ENCODE data around the gene PEAK1. TPM values are rescaled to one million over a fixed set of nuclear protein-coding genes. Genes with fewer than 3 reads are reported as not detected.
A peak's percentile ranks its signal among the peaks of the same experiment; 100 is the strongest.
"Not testable (repeated sequence)": the region's sequence is repeated elsewhere in the genome, so short reads cannot be mapped to it uniquely, and the experiment has no call there.

The PEAK1 gene
- total RNA-seq, 2 experiments from 2014 or later, result 9.2 to 11.0 TPM

- Histone ChIP-seq H3K4me1 (ENCODE audit: insufficient read depth, low read length) (peaks cover 6% of the 10 kb centered on the region), H3K9me3 (ENCODE audit: control insufficient read depth in 1 of 2, insufficient read depth in 1 of 2, low read length in 2 of 2) (no peaks in the 10 kb centered on the region), H3K36me3 (ENCODE audit: insufficient read depth, low read length) (no peaks in the 10 kb centered on the region), H3K27ac (ENCODE audit: low read depth in 1 of 2, low read length in 2 of 2) (no peak overlapping the region), H3K4me3 (ENCODE audit: low read length) (no peak overlapping the region), H3K27me3 (ENCODE audit: control insufficient read depth in 1 of 2, insufficient read depth in 2 of 2, low read length in 2 of 2) (no peaks in the 10 kb centered on the region)
- ChIA-PET CTCF (no interaction called here), POLR2A (interaction anchor here (0.6 to 2.2 kb wide), 4 partner anchors 8 to 206 kb away, joined by 3 to 13 read pairs (median 6); partner anchors contain the start of genes HMG20A and PEAK1)
- DNase-seq (no peak), ATAC-seq (ENCODE audit: poor library complexity) (no peak)
- TF ChIP-seq CTCF (IDR thresholded peaks at IDR 0.05), result no peak
- no peaks in the 10 kb centered on the region for H3K36me3 Mint-ChIP-seq (ENCODE audit: low read depth)
- no peak overlapping the region for H3K27ac Mint-ChIP-seq
- H3K9me3 Mint-ChIP-seq, result no peaks in the 10 kb centered on the region
- intact Hi-C loops (cut with DNase I, micrococcal nuclease), result no loop called here
- H3K4me1 Mint-ChIP-seq (ENCODE audit: low read depth), result peaks cover 35% of the 10 kb centered on the region
- no peaks in the 10 kb centered on the region for H3K27me3 Mint-ChIP-seq
- H3K4me3 Mint-ChIP-seq, result no peak overlapping the region
These were observed 8.9 kb downstream of the PEAK1 start for GRCh38 chr15:77410701-77411618.

GRCh38 chr15:77410157-77410500 lies 9.8 kb downstream of the PEAK1 start:
- CTCF ChIA-PET; H3K27me3 ChIP-seq (ENCODE audit: control insufficient read depth in 1 of 2, insufficient read depth in 2 of 2, low read length in 2 of 2); H3K4me3 ChIP-seq (ENCODE audit: low read length); H3K27me3 Mint-ChIP-seq; H3K9me3 Mint-ChIP-seq; DNase-seq; H3K27ac ChIP-seq (ENCODE audit: low read depth in 1 of 2, low read length in 2 of 2); intact Hi-C loops (cut with DNase I, micrococcal nuclease); H3K4me1 ChIP-seq (ENCODE audit: insufficient read depth, low read length); H3K36me3 ChIP-seq (ENCODE audit: insufficient read depth, low read length); ATAC-seq (ENCODE audit: poor library complexity); H3K36me3 Mint-ChIP-seq (ENCODE audit: low read depth); H3K9me3 ChIP-seq (ENCODE audit: control insufficient read depth in 1 of 2, insufficient read depth in 1 of 2, low read length in 2 of 2): not testable (repeated sequence)
- Mint-ChIP-seq H3K4me3 (peak overlapping the region; percentile 54), H3K4me1 (ENCODE audit: low read depth) (peaks cover 36% of the 10 kb centered on the region), H3K27ac (peak overlapping the region; percentile 13)
- POLR2A ChIA-PET, result interaction anchor here (0.9 to 2.2 kb wide), 4 partner anchors 9 to 230 kb away, joined by 3 to 13 read pairs (median 8); partner anchors contain the start of genes HMG20A and PEAK1

- Histone ChIP-seq H3K27ac (ENCODE audit: low read depth in 1 of 2, low read length in 2 of 2) (no peak overlapping the region), H3K4me1 (ENCODE audit: insufficient read depth, low read length) (peaks cover 6% of the 10 kb centered on the region), H3K27me3 (ENCODE audit: control insufficient read depth in 1 of 2, insufficient read depth in 2 of 2, low read length in 2 of 2) (no peaks in the 10 kb centered on the region), H3K36me3 (ENCODE audit: insufficient read depth, low read length) (no peaks in the 10 kb centered on the region), H3K9me3 (ENCODE audit: control insufficient read depth in 1 of 2, insufficient read depth in 1 of 2, low read length in 2 of 2) (no peaks in the 10 kb centered on the region), H3K4me3 (ENCODE audit: low read length) (no peak overlapping the region)
- intact Hi-C loops (cut with DNase I, micrococcal nuclease), result loop anchor here in 1 of 2 experiments (1.0 kb wide), 1 partner anchor 11 kb away; the partner anchor contains the start of genes HMG20A and PEAK1
- ATAC-seq (ENCODE audit: poor library complexity) (peak; percentile 92), DNase-seq (peak in 5 of 14 experiments; percentile 5 to 68 (median 35))
- no peaks in the 10 kb centered on the region for H3K27me3 Mint-ChIP-seq
- ChIA-PET CTCF (interaction anchor here (0.7 kb wide), 1 partner anchor 393 kb away, joined by 3 read pairs; no protein-coding TSS in a partner anchor), POLR2A (interaction anchor here (0.9 to 2.2 kb wide), 4 partner anchors 10 to 230 kb away, joined by 3 to 13 read pairs (median 8); partner anchors contain the start of genes HMG20A and PEAK1)
- TF ChIP-seq CTCF (IDR thresholded peaks at IDR 0.05), result no peak
- H3K36me3 Mint-ChIP-seq (ENCODE audit: low read depth), result no peaks in the 10 kb centered on the region
- peaks cover 36% of the 10 kb centered on the region for H3K4me1 Mint-ChIP-seq (ENCODE audit: low read depth)
- H3K4me3 Mint-ChIP-seq, result peak overlapping the region; percentile 54
- no peaks in the 10 kb centered on the region for H3K9me3 Mint-ChIP-seq
- peak overlapping the region; percentile 13 for H3K27ac Mint-ChIP-seq
These were observed 10.4 kb downstream of the PEAK1 start for GRCh38 chr15:77409259-77410156.

All from CD4-positive, alpha-beta T cell (primary cell).